SH-SY5Y (cell line): ENCODE measurements around the gene CCT3.

ENCODE experiments used
- GATA2 ChIP-seq: IDR thresholded peaks from 2 replicates; pipeline ENCODE4 v1.6.1; 2011; ENCODE audit warnings: mild to moderate bottlenecking, low read depth, low read length
- GATA3 ChIP-seq: IDR thresholded peaks from 2 replicates; pipeline ENCODE4 v1.6.1; 2011; ENCODE audit warnings: low read depth, mild to moderate bottlenecking, low read length, moderate library complexity

DNA sequence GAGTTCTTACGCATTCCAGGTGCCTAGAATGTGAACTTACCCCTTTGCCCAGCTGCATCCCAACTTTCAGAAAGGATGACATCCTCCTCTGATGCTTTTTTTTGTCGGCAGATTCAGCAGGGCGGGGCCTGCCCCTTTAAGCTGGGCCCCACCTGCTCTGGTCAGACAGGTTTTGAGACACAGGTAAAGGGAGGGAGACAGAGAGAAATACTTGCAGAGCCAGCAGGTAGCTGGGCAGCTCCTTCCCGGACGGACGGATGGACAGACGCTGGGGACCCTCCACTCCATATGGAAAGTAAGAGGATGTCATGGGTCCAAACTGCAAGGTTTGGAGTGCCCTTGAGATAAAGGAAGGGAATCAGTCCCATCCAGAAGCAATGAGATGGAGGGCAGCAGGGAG is 54.0 kb downstream of the CCT3 start, which contains the start of gene TMEM79:
- TF ChIP-seq GATA2 (no peak), GATA3 (no peak)
